GM12892 (cell line): ENCODE measurements around the gene SPANXC.
"Not testable (repeated sequence)": the region's sequence is repeated elsewhere in the genome, so short reads cannot be mapped to it uniquely, and the experiment has no call there.

Experiments used
- POLR2A ChIP-seq: IDR thresholded peaks from 2 replicates; pipeline ENCODE4 v1.6.1; 2011; ENCODE audit warnings: low read depth, low read length, control low read depth
- POLR2AphosphoS5 ChIP-seq: IDR thresholded peaks from 2 replicates; pipeline ENCODE4 v1.6.1; 2011; ENCODE audit warnings: low read depth, low read length, control low read depth
- TAF1 ChIP-seq: IDR thresholded peaks from 2 replicates; pipeline ENCODE4 v1.6.1; 2011; ENCODE audit warnings: low read depth, mild to moderate bottlenecking, control low read depth, low read length, borderline replicate concordance

DNA sequence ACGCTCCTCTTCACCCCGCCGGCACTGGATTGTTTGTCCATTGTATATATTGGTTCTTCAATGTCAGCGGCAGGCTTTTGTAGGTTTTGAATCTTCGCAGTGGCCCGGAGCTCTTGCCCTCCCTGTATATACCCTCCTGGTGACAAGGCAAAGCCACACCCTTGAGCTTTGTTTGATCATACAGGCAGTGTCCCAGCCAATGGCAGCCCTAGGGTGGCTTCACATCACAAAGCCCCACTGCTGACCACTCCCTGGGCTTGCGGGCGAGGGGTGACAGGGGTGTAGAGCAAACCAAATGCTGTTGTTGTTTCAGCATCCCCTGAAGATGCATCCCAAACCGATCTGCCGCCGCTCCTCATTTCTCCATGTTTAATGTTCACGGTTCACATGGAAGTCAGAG is at the start of gene SPANXC:
- not testable (repeated sequence) for TF ChIP-seq POLR2A, POLR2AphosphoS5, TAF1
